Activated naive CD8-positive, alpha-beta T cell treated with anti-CD3 and anti-CD28 coated beads, Interleukin-2, amount 10 ng/mL, durations not matched to agents 7 days and 5 days (primary cell): ENCODE measurements around the gene CABLES2. TPM values are rescaled to one million over a fixed set of nuclear protein-coding genes. Genes with fewer than 3 reads are reported as not detected.

ENCODE experiments used
- ATAC-seq: fragments of 150-1000 bp; cut with Tn5 transposase; one replicate; pipeline ENCODE4 v1.10.0; 2021; ENCODE audit warnings: low read depth, moderate library complexity
- POLR2A ChIA-PET: fragments of 350-600 bp; sonication (Branson Sonifier 250); formaldehyde crosslinking; loops from one replicate; lab custom pipeline; 2021; ENCODE audit warnings: antibody characterized with exemption; lab: Charles Lee
- DNase-seq: peaks from one replicate; pipeline ENCODE4 v3.0.0; 2021
- H3K27ac Mint-ChIP-seq: one replicate; pipeline ENCODE4 v1.8.0; 2022; ENCODE audit warnings: mild to moderate bottlenecking, mixed read lengths
- H3K27me3 Mint-ChIP-seq: one replicate; pipeline ENCODE4 v1.8.0; 2022; ENCODE audit warnings: mild to moderate bottlenecking, moderate library complexity, mixed read lengths
- H3K36me3 Mint-ChIP-seq: one replicate; pipeline ENCODE4 v1.8.0; 2021; ENCODE audit warnings: mild to moderate bottlenecking, mixed read lengths
- H3K4me1 Mint-ChIP-seq: one replicate; pipeline ENCODE4 v1.8.0; 2021; ENCODE audit warnings: mixed read lengths
- H3K4me3 Mint-ChIP-seq: one replicate; pipeline ENCODE4 v1.8.0; 2022; ENCODE audit warnings: mild to moderate bottlenecking, moderate library complexity, mixed read lengths
- H3K9me3 Mint-ChIP-seq: one replicate; pipeline ENCODE4 v1.8.0; 2021; ENCODE audit warnings: mixed read lengths
- total RNA-seq, 2 experiments: library from RNA; stranded (reverse); gene quantifications; one replicate each; pipeline ENCODE4 v1.2.3, GENCODE V29; 2021

CABLES2 gene
- total RNA-seq, 2 experiments from 2014 or later = 12.1 to 14.4 TPM

DNA sequence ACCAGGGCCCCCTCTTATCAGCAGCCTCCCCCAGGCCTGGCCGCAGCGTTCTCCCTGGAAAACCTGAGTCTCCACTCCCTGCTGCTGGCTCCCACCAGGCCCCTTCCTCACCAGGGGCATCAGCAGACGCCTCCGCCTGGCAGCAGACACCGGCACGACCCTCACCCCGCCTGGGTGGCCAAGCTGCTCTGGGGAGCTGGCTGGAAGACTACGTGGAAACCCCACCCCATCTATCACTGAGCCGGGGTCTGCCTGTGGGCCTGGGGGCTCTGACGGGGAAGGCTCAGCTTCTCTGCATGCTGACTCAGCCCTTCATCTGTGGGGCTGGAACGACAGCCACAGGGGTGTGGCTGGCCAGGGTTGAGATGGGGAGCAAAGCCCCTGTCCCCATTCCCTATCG lies 39.4 kb upstream of the CABLES2 start:
- no peaks in the 10 kb centered on the region for H3K36me3 Mint-ChIP-seq
- H3K27ac Mint-ChIP-seq = no peak overlapping the region
- no peaks in the 10 kb centered on the region for H3K9me3 Mint-ChIP-seq
- DNase-seq (no peak), ATAC-seq (no peak)
- no peaks in the 10 kb centered on the region for H3K4me1 Mint-ChIP-seq
- no peak overlapping the region for H3K4me3 Mint-ChIP-seq
- H3K27me3 Mint-ChIP-seq = no peaks in the 10 kb centered on the region
- POLR2A ChIA-PET = no interaction called here

DNA sequence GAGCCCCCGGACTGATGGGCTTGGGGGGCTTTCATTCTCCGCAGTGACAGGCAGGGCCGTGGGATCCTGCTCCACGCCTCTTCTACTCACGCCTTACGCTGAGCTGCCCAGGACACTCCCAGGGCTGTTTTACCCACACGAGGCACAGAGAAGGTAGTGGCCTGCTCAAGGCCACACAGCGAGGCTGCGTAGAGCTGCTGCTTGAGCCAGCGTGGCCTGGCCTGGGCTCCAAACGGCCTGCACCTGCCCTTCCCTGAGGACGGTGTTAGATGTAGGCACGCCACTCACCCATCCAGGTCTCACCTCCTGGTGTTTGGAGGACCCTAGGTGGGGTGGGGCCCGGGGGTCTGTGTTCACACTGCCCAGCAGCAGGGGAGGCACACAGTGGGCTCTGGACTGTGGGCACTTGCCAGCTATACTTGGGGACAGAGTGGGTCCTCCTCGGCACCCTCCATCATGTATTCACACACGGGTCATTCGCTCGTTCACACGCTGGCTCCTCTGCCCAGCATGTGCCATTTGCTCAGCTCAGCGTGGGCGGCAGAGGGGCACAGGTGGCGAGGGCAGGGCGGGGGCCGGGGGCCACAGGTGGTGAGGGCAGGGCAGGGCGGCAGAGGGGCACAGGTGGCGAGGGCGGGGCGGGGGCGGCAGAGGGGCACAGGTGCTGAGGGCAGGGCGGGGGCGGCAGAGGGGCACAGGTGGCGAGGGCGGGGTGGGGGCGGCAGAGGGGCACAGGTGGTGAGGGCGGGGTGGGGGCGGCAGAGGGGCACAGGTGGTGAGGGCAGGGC lies 38.7 kb upstream of the CABLES2 start:
- H3K36me3 Mint-ChIP-seq = no peaks in the 10 kb centered on the region
- no peaks in the 10 kb centered on the region for H3K9me3 Mint-ChIP-seq
- DNase-seq (no peak), ATAC-seq (no peak)
- POLR2A ChIA-PET = no interaction called here
- H3K27me3 Mint-ChIP-seq = no peaks in the 10 kb centered on the region
- no peak overlapping the region for H3K27ac Mint-ChIP-seq
- no peaks in the 10 kb centered on the region for H3K4me1 Mint-ChIP-seq
- H3K4me3 Mint-ChIP-seq = no peak overlapping the region

- no peaks in the 10 kb centered on the region for H3K36me3 Mint-ChIP-seq
- DNase-seq (no peak), ATAC-seq (no peak)
- POLR2A ChIA-PET = no interaction called here
- H3K27ac Mint-ChIP-seq = no peak overlapping the region
- no peak overlapping the region for H3K4me3 Mint-ChIP-seq
- no peaks in the 10 kb centered on the region for H3K9me3 Mint-ChIP-seq
- H3K4me1 Mint-ChIP-seq = no peaks in the 10 kb centered on the region
- peaks cover 2% of the 10 kb centered on the region for H3K27me3 Mint-ChIP-seq
Observed at GRCh38 chr20:62444286-62444685, 37.2 kb upstream of the CABLES2 start.

DNA sequence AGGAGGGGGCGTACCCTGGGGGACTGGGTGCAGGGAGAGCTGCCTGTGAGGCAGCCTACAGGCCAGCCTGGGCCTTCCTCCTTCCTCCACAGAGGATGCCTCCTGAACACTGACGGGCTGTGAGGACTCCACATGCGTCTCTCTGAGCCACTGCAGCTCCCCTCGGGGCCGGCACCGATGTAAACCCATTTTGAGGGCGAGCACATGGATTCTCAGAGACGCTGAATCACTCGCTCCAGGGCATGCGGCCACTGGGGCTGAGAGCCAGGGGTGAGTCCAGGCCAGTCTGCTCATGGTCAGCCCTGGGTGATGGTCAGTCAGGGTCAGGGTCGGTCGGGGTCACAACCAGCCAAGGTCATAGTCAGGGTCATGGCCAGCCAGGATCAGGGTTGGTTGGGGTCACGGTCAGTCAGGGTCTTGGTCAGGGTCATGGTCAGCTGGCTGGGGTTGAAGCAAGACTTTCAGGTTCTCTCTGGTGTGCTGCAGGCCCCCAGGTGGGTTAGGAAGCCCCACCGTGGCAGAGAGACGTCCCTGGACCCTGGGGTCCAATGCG lies 35.0 kb upstream of the CABLES2 start:
- no peak for ATAC-seq
- no peak for DNase-seq
- H3K36me3 Mint-ChIP-seq = no peaks in the 10 kb centered on the region
- POLR2A ChIA-PET = no interaction called here
- no peak overlapping the region for H3K27ac Mint-ChIP-seq
- H3K27me3 Mint-ChIP-seq = peaks cover 2% of the 10 kb centered on the region
- no peaks in the 10 kb centered on the region for H3K9me3 Mint-ChIP-seq
- H3K4me1 Mint-ChIP-seq = no peaks in the 10 kb centered on the region
- no peak overlapping the region for H3K4me3 Mint-ChIP-seq

- Mint-ChIP-seq H3K4me1 (no peaks in the 10 kb centered on the region), H3K27ac (no peak overlapping the region), H3K9me3 (no peaks in the 10 kb centered on the region), H3K4me3 (no peak overlapping the region), H3K27me3 (peaks cover 14% of the 10 kb centered on the region), H3K36me3 (no peaks in the 10 kb centered on the region)
- DNase-seq (no peak), ATAC-seq (no peak)
- POLR2A ChIA-PET = no interaction called here
Observed at GRCh38 chr20:62439218-62439617, 32.1 kb upstream of the CABLES2 start.

- Mint-ChIP-seq H3K27me3 (peaks cover 21% of the 10 kb centered on the region), H3K4me3 (no peak overlapping the region), H3K9me3 (no peaks in the 10 kb centered on the region), H3K4me1 (no peaks in the 10 kb centered on the region), H3K27ac (no peak overlapping the region), H3K36me3 (no peaks in the 10 kb centered on the region)
- ATAC-seq (no peak), DNase-seq (no peak)
- POLR2A ChIA-PET = no interaction called here
Observed at GRCh38 chr20:62437927-62438326, 30.8 kb upstream of the CABLES2 start.

- no peaks in the 10 kb centered on the region for H3K4me1 Mint-ChIP-seq
- H3K9me3 Mint-ChIP-seq = no peaks in the 10 kb centered on the region
- ATAC-seq (no peak), DNase-seq (no peak)
- H3K4me3 Mint-ChIP-seq = no peak overlapping the region
- H3K27ac Mint-ChIP-seq = no peak overlapping the region
- H3K36me3 Mint-ChIP-seq = no peaks in the 10 kb centered on the region
- POLR2A ChIA-PET = no interaction called here
- peaks cover 21% of the 10 kb centered on the region for H3K27me3 Mint-ChIP-seq
Observed at GRCh38 chr20:62437496-62437895, 30.4 kb upstream of the CABLES2 start.

DNA sequence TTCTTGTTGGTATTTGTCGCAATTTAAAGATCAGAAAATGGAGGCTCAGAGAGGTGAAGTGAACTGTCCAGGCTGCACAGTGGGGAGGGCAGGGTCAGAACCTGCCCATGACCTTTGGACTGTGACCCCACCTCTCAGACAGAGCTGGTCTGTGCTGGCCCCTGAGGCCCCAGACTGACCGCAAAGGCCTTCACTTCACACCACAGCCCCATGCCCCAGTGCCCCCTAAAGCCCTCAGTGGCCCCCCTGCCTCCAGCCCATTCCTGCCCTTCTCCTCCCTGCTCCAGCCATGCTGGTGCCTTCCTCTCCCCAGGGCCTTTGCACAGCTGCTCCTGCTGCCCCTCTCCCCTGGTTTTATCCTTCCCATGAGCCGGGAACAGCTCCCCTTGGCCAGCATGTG lies 29.6 kb upstream of the CABLES2 start:
- H3K27me3 Mint-ChIP-seq = peaks cover 21% of the 10 kb centered on the region
- H3K36me3 Mint-ChIP-seq = no peaks in the 10 kb centered on the region
- POLR2A ChIA-PET = no interaction called here
- DNase-seq (no peak), ATAC-seq (no peak)
- H3K4me1 Mint-ChIP-seq = no peaks in the 10 kb centered on the region
- no peak overlapping the region for H3K27ac Mint-ChIP-seq
- no peak overlapping the region for H3K4me3 Mint-ChIP-seq
- H3K9me3 Mint-ChIP-seq = no peaks in the 10 kb centered on the region

GRCh38 chr20:62433658-62434497 lies 26.8 kb upstream of the CABLES2 start:
- ATAC-seq (no peak), DNase-seq (no peak)
- POLR2A ChIA-PET = no interaction called here
- no peak overlapping the region for H3K4me3 Mint-ChIP-seq
- H3K36me3 Mint-ChIP-seq = no peaks in the 10 kb centered on the region
- no peaks in the 10 kb centered on the region for H3K4me1 Mint-ChIP-seq
- peaks cover 19% of the 10 kb centered on the region for H3K27me3 Mint-ChIP-seq
- H3K27ac Mint-ChIP-seq = no peak overlapping the region
- no peaks in the 10 kb centered on the region for H3K9me3 Mint-ChIP-seq

- DNase-seq (no peak), ATAC-seq (no peak)
- H3K36me3 Mint-ChIP-seq = no peaks in the 10 kb centered on the region
- peaks cover 17% of the 10 kb centered on the region for H3K27me3 Mint-ChIP-seq
- no peaks in the 10 kb centered on the region for H3K4me1 Mint-ChIP-seq
- no peaks in the 10 kb centered on the region for H3K9me3 Mint-ChIP-seq
- POLR2A ChIA-PET = no interaction called here
- H3K4me3 Mint-ChIP-seq = no peak overlapping the region
- no peak overlapping the region for H3K27ac Mint-ChIP-seq
Observed at GRCh38 chr20:62430866-62431447, 23.9 kb upstream of the CABLES2 start.

DNA sequence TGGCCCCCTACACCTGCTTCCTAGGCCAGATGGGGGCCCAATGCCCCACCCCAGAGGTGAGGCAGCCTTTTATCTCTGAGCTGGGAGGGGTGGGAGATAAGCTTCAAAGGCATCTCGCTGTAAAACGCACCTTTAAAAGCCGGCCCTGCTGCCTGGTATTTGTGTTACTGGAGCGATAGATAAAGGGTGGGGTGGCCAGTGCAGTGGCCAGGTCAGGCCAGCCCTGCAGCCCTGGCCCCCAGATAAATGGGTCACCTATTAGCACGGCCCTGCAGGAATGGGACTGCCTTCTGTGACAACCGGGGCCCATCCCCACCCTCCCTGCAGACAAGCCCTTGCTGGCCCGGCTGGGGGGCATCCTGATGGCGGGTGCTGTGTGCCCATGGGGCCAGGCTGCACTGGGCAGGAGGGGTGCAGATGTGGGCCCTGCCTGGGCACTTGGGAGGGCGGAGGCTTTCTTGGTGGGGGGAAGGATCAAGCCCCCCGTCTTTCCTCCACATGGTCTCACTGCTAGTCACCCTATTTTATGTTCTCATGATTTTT lies 23.3 kb upstream of the CABLES2 start:
- no peak for ATAC-seq

GRCh38 chr20:62429455-62430310 lies 22.6 kb upstream of the CABLES2 start:
- ATAC-seq (no peak), DNase-seq (no peak)
- H3K9me3 Mint-ChIP-seq = no peaks in the 10 kb centered on the region
- H3K4me1 Mint-ChIP-seq = no peaks in the 10 kb centered on the region
- H3K36me3 Mint-ChIP-seq = no peaks in the 10 kb centered on the region
- H3K27me3 Mint-ChIP-seq = peaks cover 11% of the 10 kb centered on the region
- no peak overlapping the region for H3K4me3 Mint-ChIP-seq
- H3K27ac Mint-ChIP-seq = no peak overlapping the region
- POLR2A ChIA-PET = no interaction called here

More for the DNA sequence above, 23.3 kb upstream of the CABLES2 start:
- POLR2A ChIA-PET = no interaction called here
- H3K27ac Mint-ChIP-seq = no peak overlapping the region
- no peaks in the 10 kb centered on the region for H3K9me3 Mint-ChIP-seq
- no peak overlapping the region for H3K4me3 Mint-ChIP-seq
- H3K36me3 Mint-ChIP-seq = no peaks in the 10 kb centered on the region
- no peaks in the 10 kb centered on the region for H3K4me1 Mint-ChIP-seq
- DNase-seq = no peak
- peaks cover 14% of the 10 kb centered on the region for H3K27me3 Mint-ChIP-seq
